GM19193 (cell line): ENCODE data around the gene UGT2B17.

Experiments
- POLR2A ChIP-seq: IDR thresholded peaks from 4 replicates; pipeline ENCODE4 v1.6.1; 2011; ENCODE audit not compliant: insufficient read depth, insufficient read length; ENCODE audit errors: extremely low read depth

UGT2B17 gene

DNA sequence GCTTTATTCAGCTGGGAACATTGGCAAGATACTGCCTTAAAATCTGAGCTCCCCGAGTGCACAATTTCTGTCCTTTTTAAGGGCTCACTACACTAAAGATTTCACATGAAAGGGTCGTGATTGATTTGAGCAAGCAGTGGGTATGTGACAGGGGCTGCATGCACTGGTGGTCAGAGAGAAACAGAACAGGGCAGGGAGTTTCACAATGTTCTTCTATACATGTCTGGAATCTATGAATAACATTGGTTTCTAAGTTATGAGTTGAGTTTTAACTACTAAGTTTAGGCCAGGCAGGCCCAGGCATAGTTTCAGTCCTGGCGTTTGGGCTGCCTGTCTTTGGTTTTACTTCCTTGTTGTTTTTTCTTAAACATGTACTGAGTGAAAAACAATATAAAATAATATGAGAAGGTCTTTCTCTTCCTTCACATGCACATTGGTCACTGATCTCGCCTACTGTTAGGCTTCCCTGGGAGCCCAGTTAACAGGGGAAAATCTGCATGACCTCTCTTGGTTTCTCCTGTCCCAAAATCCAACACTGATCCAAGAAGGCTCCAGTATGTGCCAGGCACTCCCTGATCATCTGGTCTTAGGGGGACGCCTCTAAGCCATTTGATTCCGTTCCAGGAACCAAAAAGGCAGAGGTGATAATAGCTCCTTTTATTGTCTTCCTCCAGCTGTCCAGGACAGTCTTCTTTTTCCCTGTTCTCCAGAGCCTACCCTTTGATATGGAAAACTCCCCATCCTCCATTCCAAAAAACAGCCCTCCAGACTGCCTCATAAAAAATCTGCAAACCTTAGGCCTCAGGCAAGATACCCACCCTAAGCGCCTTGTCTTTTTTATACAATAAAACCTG lies at the start of gene UGT2B17:
Gene UGT2B17, minus strand, starts transcription at position 51 of the 854 bp plus-strand sequence. CDS start 7,838 bp downstream, outside the sequence.
- no peak for TF ChIP-seq POLR2A

DNA sequence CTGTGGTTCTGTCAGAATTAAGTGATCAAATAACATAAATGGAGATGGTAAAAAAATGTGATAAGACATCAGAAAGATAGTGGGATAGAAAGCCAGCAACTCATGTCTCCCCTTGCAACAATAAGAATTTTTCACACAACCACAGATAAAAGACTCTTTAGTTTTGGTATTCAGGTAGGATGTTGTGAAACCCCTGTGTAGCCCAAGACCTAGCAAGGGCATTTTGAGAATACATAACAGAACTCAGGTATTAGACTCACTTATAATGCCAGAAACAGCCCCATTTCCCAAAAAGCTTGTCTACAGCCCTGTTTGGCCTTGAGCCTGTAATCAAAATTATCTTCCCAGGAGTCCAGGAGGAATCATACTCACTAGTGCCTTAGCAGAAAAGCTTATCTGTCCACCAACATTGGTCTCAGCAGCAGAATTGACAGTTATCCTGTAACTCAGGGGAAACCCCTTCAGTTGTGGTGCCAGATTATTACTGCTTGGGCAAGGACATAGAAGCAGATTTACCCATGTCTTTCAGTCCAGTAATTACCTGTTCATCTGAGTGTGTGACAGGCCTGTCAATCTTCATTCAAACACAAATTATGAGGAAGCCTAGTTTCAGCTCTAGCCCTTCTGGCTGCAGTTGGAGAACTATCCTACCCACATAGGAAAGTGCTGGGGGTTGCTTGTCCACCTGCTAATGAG lies 41.0 kb upstream of the UGT2B17 start:
- no peak for TF ChIP-seq POLR2A

DNA sequence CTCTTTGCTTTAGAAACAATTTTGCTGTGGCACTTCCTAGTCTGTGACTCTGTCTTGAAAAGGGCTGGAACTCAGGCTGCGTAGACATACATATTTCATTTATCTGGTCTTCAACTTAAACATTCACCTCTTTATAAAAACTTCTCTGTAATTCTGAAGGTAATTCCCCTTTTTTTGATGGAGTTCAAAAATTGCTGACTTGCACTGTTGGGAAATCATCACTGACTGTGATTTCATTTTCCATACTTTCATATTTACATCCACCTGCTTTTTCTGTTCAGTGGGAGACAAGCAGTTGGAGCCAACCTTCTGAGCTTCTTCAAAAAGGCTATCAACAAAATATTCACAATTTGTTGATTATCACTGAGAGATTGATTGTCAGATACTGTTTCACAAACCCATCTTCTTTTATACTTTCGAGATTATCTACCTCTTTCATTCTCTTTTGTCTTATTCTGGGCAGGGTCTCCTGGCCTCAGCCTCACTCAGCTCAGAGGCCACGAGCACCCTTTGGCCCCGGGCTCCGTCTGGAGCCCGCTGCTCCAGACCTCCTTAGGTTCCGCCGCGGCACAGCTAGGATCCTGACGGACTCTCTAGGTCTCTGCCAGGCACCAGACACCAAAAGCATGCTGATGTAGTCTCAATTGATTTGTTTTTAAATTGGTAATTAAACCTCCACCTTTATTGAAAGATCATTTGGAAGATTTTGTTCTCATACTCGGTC lies 39.7 kb upstream of the UGT2B17 start:
- TF ChIP-seq POLR2A, result no peak

DNA sequence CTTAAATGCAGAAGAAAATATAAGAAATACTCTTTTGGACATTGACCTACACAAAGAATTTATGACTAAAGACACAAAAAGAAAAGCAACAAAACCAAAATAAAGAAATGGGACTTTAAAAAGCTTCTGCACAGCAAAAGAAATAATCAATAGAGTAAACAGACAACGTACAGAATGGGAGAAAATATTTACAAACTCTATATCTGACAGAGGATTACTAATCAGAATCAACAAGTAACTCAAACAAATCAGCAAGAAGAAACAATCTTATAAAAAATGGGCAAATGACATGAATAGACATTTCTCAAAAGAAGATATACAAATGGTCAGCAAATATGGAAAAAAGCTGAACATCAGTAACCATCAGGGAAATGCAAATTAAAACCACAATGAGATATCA lies 37.6 kb upstream of the UGT2B17 start:
- no peak for TF ChIP-seq POLR2A

DNA sequence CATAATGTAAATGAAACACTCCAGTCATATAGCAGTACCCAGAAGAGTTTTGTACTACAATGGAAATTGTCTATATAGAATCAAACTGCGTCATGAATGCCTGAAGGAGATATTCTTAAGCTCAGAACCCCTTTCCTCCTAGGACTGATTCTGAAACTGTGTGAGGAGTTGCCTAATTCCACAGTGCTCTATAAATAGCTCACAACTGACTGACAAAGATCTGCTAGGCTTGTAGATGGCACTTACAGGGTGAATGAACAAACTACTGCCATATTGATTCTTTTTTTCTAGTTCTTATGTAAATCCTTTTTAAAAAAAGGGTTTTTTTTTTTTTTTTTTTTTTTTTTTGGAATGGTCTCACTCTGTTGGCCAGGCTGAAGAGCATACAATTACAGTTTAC lies 30.1 kb upstream of the UGT2B17 start:
- TF ChIP-seq POLR2A, result no peak

DNA sequence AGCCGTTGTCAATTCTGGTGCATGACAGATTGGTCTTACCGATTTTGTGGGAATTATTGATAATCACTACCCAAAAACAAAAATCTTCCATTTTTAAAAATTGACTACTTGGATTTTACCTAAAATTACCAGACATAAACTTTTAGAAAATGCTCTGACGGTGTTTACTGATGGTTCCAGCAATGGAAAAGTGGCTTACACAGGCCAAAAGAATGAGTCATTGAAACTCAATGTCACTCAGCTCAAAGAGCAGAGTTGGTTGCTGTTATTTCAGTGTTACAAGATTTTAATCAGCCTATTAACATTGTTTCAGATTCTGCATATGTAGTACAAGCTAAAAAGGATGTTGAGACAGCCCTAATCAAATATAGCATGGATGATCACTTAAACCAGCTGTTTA lies 23.0 kb upstream of the UGT2B17 start:
- no peak for TF ChIP-seq POLR2A

DNA sequence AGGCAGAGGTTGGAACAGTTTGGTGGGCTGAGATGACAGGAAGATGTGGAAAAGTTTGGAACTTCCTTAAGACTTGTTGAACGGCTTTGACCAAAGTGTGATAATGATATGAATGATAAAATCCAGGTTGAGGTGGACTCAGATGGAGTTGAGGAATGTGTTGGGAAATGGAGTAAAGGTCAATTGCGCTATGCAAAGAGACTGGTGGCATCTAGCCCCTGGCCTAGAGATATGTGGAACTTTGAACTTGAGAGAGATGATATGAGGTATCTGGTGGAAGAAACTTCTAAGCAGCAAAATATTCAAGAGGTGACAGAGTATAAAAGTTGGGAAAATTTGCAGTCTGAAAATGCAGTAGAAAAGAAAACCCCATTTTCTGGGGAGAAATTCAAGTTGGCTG lies 21.4 kb upstream of the UGT2B17 start:
- no peak for TF ChIP-seq POLR2A

DNA sequence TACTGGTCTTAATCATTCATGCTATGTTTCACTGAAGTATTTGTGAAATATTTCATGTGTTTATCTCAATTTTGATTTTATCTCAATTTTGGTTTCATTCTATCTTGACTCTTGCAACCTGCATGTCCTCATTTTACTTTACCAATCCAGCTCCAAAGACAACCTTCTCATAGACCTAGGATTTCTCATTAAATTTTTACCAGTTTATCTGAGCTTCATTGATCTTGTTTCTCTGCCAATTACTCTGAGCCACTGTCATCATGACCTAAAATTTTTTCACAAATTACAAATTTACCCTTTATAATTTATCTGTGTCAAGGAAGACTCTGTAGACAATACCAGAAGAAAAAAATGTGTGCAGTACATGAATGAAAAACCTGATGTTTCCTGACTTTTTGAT lies 18.6 kb upstream of the UGT2B17 start:
- TF ChIP-seq POLR2A, result no peak

DNA sequence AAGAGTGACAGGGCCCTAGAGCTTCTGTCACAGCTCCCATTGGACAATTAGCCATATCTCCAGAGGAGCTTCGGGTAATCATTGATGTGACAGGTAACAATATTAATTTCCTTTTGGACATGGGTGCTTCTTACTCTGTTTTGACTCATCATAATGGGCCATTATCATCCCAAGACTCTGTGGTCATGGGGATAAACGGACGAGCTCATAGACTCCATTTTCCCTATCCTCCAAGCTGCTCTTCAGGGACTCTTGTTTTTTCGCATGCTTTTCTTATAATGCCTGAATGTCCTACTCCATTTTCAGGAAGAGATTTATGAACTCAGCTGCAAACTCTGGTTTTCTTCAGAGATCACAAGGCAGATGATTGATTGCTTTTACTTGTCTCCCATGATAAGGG lies 17.0 kb upstream of the UGT2B17 start:
- no peak for TF ChIP-seq POLR2A

DNA sequence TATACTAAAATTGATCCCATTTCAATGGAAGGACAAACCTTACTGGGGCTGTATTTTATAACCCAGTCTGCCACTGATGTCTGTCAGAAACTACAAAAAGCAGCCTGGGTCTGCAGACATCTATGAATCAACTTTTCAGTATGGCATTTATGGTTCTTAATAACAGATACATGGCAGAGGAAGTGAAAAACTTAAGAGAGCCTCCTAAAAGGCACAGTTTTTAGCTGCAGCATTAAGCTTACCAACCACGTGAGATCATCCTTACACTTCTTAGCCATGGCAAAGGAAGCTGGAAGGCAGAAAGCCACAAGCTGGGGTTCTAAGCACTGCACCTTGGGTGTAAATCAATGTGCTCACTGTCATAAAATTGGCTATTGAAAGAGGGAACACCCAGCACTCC lies 16.6 kb upstream of the UGT2B17 start:
- TF ChIP-seq POLR2A, result no peak

DNA sequence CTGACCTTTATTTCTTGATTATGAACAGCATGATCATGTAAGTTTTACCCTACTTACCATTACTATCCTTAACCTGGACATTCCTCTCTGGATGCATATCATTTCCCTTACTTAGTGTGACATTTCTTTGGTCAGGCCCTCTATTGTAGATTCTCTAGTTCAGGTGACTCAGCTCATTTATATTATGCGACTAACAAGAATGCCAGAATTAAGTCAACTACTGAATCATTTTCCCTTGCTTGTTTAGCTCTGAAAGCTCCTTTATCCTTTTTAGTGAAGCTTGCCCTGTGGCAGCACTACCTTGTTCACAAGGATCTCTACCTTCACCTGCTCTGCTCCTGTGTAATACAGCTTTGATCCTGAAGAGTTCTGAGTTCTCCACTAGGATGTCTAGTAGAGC lies 15.1 kb upstream of the UGT2B17 start:
- no peak for TF ChIP-seq POLR2A

DNA sequence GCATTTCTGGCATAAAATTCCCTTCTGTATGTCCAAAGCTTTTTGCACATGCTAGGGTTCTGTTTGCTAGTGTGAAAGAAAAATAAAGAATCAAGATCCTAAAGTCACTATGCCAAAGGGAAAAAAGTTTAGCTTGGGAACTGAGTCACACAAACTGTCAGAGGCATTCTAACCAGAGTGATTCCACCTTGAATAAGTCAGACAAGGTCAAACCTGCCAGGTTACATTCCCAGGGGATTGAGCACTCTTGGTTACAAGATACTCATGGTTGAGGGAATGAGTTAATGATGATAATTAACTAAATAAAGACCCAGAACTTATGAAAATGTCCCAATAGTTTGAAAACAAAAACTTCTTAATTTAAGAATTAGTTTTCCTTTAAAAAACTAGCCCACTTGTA lies 13.7 kb upstream of the UGT2B17 start:
- no peak for TF ChIP-seq POLR2A

DNA sequence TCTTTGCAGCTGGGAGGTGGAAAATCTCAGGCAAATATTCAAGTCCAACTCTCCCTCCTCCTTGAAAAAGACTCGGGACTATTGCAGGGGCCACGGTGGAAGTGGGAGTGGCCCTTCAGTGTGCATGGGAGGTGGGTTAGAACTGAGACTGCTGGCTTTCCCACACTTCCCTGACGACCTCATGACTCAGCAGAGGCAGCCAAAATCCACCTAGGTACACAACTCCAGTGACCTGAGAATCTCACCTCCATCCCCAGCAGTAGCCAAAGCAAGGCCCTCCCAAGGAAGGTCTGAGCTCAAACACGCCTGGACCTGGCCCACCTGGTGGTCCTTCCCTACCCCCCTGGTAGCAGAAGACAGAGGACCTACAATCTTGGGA lies 6.2 kb upstream of the UGT2B17 start:
- TF ChIP-seq POLR2A, result no peak

DNA sequence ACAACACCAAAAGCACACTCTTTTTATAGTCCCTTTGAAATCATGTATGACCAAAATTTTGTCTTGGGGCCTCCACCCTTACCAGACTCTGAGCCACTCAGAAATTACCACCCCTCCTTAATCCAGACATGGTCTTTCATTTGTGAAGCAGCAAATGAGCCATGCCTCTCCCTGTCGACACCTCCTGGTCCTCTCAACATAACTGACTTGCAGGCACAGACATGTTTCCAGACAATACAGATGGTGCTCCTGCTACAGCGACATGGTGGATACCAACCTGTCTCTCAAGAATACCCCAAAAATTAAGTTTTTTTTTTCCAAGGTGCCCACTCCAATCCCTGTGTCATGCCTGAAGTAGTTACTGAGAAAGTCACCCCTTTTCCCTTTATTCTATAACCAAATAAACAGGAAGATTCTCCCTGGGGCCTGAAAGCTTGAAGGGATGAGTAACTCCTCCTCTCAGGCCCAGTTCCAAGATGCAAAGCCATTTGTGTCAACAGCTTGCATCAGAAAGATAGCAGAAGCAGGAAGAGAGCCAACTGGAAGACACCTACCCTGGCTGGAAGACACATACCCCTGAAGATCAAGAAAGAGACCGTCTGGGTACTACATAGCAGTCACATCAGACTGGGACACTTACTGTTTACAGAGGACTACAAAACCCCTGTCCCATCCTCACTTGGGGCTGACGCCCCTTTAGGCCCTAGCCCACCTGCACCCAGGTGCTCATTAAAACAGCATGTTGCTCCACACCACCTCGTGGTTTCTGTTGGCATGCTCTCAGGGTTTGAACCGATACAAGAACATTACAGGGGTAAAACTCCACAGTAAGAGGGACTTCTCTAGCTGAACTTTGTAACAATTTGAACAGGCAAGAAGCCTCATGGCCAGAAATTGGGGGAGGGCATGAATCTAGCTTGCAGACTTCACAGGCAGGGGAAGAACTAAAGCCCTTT lies 5.5 kb upstream of the UGT2B17 start:
- TF ChIP-seq POLR2A, result no peak
